Activated naive CD8-positive, alpha-beta T cell (primary cell): ENCODE results near the gene B4GALNT1.
"Not testable (repeated sequence)": the region's sequence is repeated elsewhere in the genome, so short reads cannot be mapped to it uniquely, and the experiment has no call there.

Experiments used
- H3K27ac Mint-ChIP-seq: one replicate; pipeline ENCODE4 v1.8.0; 2021; ENCODE audit warnings: mixed read lengths
- H3K27me3 Mint-ChIP-seq: one replicate; pipeline ENCODE4 v1.8.0; 2021; ENCODE audit warnings: mixed read lengths
- H3K36me3 Mint-ChIP-seq: one replicate; pipeline ENCODE4 v1.8.0; 2021; ENCODE audit warnings: mixed read lengths
- H3K4me1 Mint-ChIP-seq: one replicate; pipeline ENCODE4 v1.8.0; 2021; ENCODE audit warnings: low read depth, mixed read lengths
- H3K4me3 Mint-ChIP-seq: one replicate; pipeline ENCODE4 v1.8.0; 2021; ENCODE audit warnings: mild to moderate bottlenecking, mixed read lengths
- H3K9me3 Mint-ChIP-seq: one replicate; pipeline ENCODE4 v1.8.0; 2021; ENCODE audit warnings: low read depth, mixed read lengths

The B4GALNT1 gene

DNA sequence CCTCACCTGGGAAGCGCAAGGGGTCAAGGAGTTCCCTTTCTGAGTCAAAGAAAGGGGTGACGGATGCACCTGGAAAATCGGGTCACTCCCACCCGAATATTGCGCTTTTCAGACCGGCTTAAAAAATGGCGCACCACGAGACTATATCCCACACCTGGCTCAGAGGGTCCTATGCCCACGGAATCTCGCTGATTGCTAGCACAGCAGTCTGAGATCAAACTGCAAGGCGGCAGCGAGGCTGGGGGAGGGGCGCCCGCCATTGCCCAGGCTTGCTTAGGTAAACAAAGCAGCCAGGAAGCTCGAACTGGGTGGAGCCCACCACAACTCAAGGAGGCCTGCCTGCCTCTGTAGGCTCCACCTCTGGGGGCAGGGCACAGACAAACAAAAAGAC, 13.7 kb upstream of the B4GALNT1 start:
- not testable (repeated sequence) for H3K4me1 Mint-ChIP-seq, H3K36me3 Mint-ChIP-seq, H3K27ac Mint-ChIP-seq, H3K27me3 Mint-ChIP-seq, H3K9me3 Mint-ChIP-seq, H3K4me3 Mint-ChIP-seq

DNA sequence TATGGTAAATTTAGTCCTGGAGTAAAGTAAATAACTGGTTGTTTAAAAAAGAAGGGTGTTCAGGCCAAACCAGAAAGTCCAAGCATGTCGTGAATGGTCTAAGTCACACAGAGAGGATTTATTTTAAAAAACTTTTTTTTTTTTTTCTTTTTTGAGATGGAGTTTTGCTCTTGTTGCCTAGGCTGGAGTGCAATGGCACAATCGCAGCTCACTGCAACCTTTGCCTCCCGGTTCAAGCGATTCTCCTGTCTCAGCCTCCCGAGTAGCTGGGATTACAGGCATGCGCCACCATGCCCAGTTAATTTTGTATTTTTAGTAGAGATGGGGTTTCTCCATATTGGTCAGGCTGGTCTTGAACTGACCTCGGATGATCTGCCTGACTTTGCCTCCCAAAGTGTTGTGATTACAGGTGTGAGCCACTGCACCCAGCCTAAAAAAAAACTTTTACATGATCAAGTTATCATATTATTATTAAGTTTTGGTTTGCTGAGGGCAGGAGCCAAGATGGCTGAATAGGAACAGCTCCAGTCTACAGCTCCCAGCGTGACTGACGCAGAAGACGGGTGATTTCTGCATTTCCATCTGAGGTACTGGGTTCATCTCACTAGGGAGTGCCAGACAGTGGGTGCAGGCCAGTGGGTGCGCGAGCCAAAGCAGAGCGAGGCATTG, 13.1 kb upstream of the B4GALNT1 start:
- not testable (repeated sequence) for H3K4me3 Mint-ChIP-seq, H3K4me1 Mint-ChIP-seq, H3K27ac Mint-ChIP-seq, H3K27me3 Mint-ChIP-seq, H3K9me3 Mint-ChIP-seq, H3K36me3 Mint-ChIP-seq

DNA sequence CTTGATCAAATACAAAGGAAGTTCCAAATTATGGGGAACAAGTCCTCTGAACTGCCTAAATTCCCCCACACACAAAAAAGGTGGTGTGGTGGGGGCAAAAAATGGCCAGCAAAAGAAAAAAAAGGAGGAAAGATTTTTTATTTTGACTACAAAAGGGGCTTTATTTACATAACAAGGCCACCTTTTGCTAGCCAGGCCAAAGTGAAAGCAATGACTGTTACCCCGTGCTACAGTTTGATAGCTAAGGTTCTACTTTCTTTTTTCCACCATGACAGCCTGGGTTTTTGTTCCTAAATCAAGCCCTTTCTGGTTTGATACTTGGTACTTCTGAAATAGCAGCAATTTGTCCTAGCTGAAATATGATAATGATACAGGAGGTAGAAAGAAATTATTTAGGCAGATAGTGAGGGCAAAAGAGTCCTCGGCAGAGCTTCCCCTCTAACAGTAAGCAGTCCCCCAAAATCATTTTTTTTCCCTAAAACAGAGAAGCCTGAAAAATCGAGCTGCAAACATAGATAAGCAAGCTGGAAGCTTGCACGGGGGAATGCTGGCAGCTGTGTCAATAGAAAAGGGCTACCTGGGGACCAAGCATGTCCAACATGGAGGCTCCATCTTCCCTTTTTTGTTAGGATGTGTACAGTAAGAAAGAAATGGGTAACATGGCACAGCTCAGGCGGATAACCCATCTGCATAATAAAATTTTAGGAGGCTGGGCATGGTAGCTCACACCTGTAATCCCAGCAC, 8.9 kb upstream of the B4GALNT1 start:
- Mint-ChIP-seq H3K36me3 (no peaks in the 10 kb centered on the region), H3K4me3 (no peak overlapping the region)

DNA sequence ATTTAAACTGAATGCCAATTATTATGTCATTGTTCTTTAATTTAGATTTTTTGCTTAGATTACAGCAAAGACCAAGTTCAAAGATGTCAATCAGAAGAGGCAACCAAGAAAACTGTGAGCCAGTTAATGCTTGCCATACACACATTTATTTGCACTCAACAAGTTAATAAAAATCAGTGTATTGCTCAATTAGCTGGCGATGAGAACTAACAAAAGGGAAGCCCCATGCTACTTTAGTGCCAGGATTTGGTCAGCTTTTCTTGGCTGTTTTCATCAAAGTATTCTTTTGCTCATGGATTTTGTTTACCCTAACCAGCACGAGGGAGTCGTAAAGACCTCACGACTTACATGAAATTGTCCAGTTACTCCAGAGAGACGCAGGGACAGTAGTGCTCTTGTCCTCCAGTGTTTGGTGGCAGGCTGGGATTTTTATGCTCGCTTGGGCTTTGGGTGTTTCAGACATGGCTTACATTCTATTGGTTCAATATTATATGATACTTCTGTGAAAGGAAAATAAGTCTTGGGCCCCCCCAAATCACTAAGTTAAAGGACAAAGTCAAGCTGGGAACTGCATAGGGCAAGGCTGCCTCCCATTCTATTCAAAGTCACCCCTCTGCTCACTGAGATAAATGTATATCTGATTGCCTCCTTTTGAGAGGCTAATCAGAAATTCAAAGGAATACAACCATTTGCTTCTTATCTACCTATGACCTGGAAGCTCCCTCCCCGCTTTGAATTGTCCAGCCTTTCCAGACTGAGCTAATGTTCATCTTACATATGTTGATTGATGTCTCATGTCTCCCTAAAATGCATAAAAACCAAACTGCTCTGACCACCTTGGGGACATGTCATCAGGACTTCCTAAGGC, 7.4 kb upstream of the B4GALNT1 start:
- Mint-ChIP-seq H3K36me3 (no peaks in the 10 kb centered on the region), H3K27ac (no peak overlapping the region), H3K4me1 (no peaks in the 10 kb centered on the region), H3K27me3 (peaks cover 12% of the 10 kb centered on the region), H3K4me3 (no peak overlapping the region), H3K9me3 (no peaks in the 10 kb centered on the region)

More for the DNA sequence above, 8.9 kb upstream of the B4GALNT1 start:
- H3K4me1 Mint-ChIP-seq, result no peaks in the 10 kb centered on the region
- no peak overlapping the region for H3K27ac Mint-ChIP-seq
- peaks cover 12% of the 10 kb centered on the region for H3K27me3 Mint-ChIP-seq
- no peaks in the 10 kb centered on the region for H3K9me3 Mint-ChIP-seq

DNA sequence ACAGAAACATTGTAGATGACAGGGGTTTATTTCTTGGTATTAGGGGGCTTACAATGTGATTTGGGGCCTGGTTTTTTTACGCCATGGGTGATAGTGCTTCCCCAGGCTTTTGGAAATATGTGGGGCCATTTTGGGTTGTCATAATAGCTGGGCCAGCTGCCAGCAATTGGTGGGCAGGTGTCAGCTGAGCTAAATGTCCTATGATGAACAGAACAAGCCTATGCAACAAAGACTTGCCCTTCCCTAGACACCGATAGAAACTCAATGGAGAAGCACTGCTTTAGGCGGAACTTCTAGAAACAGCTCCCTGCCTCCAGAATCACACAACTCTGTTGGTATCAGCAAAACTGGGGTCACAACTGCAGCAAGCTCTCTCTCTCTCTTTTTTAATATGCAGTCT, 5.1 kb upstream of the B4GALNT1 start:
- no peaks in the 10 kb centered on the region for H3K36me3 Mint-ChIP-seq
- H3K4me3 Mint-ChIP-seq, result no peak overlapping the region
- peaks cover 19% of the 10 kb centered on the region for H3K27me3 Mint-ChIP-seq
- H3K27ac Mint-ChIP-seq, result no peak overlapping the region
- H3K4me1 Mint-ChIP-seq, result peaks cover 4% of the 10 kb centered on the region
- no peaks in the 10 kb centered on the region for H3K9me3 Mint-ChIP-seq

DNA sequence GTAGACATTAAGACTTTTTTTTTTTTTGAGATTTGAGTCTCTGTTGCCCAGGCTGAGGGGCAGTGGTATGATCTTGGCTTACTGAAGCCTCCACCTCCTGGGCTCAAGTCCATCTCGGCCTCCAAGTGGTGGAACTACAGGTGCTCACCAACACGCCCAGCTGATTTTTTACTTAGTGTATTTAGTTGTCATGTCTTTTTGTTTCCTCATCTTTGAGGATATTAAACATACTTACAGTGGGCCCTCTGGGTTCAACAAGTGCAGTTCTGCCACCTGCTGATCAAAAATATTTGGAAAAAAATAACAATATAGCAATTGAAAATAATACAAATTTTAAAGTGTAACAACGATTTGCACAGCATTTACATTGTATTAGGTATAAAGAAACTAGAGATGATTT, 4.4 kb upstream of the B4GALNT1 start:
- Mint-ChIP-seq H3K27ac (no peak overlapping the region), H3K9me3 (no peaks in the 10 kb centered on the region), H3K4me1 (peaks cover 4% of the 10 kb centered on the region), H3K4me3 (no peak overlapping the region), H3K36me3 (no peaks in the 10 kb centered on the region), H3K27me3 (peaks cover 19% of the 10 kb centered on the region)

DNA sequence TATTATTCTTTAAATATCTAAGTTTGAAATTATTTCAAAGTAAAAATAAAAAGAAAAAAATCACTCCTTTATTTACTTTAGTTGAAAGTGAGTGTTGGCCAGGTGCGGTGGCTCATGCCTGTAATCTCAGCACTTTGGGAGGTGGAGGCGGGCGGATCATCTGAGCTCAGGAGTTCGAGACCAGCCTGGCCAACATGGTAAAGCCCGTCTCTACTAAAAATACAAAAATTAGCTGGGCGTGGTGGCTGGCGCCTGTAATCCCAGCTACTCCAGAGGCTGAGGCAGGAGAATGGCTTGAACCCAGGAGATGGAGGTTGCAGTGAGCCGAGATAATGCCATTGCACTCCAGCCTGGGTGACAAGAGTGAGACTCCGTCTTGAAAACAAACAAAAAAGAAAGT, 3.7 kb upstream of the B4GALNT1 start:
- not testable (repeated sequence) for H3K4me1 Mint-ChIP-seq, H3K9me3 Mint-ChIP-seq, H3K36me3 Mint-ChIP-seq, H3K27ac Mint-ChIP-seq, H3K4me3 Mint-ChIP-seq
- H3K27me3 Mint-ChIP-seq, result peaks cover 19% of the 10 kb centered on the region

DNA sequence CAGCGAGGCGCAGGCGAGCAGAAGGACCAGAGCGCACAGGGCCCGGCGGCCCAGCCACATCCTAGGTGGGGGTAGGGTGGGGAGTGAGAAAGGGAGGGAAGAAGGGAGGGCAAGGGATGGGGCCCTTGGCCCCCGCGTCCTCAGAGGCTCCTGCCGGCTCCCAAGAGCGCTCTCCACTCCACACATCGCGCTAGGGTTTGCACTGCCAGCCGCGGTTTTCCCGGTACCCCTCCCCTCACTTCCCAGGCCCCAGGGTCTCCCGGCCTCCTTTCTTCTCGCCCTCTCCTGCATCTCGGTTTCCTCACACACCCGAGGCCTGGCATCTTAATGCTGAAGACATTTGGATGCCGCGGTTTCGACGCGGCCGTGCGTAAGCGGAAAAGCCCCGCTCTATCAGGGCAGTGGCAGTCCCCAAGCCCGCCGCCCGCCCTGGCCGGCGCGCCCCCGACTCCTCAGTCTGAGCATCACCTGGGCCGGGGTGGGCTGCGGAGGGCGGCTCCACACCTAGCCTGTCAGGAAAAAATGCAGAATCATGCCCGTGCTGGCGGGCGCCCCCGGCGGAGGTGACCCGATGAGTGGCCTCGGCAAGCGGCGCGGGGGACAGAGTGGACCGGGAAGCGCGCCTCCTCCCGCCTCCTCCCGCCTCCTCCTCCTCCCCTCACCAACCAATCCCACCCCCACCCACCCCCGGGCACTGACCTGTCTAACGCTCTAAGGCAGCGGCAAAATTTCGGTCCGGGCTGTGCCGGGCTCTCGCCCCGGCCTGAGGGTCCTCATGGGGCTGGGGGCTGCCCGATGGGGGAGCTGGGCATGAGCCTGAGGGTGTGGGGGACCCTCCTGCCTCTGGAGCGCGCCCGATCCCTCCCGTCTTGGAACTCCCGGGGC, 686 bp downstream of the B4GALNT1 start:
- Mint-ChIP-seq H3K36me3 (no peaks in the 10 kb centered on the region), H3K4me3 (peak overlapping the region; percentile 81), H3K27ac (no peak overlapping the region), H3K9me3 (no peaks in the 10 kb centered on the region), H3K27me3 (peaks cover 28% of the 10 kb centered on the region), H3K4me1 (peaks cover 13% of the 10 kb centered on the region)

DNA sequence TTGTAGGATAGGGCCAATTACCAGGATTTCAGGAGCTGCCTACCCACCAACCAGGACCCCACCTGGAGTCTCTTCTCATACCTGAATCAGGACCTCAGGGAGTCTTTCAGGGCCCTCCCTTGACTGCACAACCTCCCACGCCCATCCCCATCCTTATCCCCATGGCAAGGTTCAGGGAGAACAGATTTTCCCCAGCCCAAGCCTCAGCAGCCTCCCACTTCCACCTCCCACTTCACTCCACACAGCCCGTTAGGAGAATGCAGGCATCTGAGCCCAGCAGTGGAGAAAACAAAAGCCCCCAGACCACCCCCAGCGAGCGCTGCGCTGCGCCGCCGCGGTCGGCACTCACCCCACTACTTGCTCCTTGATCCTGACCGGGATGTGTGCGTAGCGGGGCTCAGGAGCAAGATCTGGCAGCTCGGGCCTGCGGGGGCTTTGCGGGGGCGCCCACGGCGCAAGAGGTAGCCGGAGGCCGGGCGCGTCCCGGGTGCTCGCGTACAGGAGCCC, 1.4 kb downstream of the B4GALNT1 start:
- Mint-ChIP-seq H3K4me1 (peaks cover 16% of the 10 kb centered on the region), H3K4me3 (peak overlapping the region; percentile 18), H3K36me3 (no peaks in the 10 kb centered on the region), H3K9me3 (no peaks in the 10 kb centered on the region), H3K27me3 (peaks cover 33% of the 10 kb centered on the region), H3K27ac (no peak overlapping the region)

DNA sequence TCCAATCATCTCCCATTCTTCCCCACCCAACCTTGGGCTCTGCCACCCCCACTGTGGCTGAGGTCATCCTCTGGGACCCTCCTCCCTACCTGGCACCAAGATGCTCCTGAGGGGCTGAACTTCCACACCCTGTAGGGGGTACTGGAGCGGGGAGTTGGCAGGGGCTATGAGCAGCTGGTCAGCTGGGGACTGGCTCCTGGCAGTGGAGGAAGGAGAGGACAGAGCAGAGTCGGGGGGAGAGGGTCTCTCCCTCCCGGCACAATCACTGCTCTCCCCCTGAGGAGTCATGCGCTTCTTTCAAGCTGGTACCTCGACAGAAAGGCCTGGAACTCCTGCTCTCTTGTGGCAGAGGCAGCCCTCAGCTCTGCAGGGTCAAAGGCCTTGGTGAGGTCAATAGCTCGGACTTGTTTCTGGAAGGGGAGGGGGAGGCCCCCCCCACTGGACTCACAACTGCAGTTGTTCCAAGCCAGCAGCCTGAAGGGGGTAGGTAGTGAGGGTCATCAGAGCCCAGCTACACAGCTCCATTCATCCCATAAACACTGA, 2.0 kb downstream of the B4GALNT1 start:
- no peaks in the 10 kb centered on the region for H3K36me3 Mint-ChIP-seq
- H3K27ac Mint-ChIP-seq, result no peak overlapping the region
- H3K4me1 Mint-ChIP-seq, result peaks cover 19% of the 10 kb centered on the region
- H3K9me3 Mint-ChIP-seq, result no peaks in the 10 kb centered on the region
- no peak overlapping the region for H3K4me3 Mint-ChIP-seq
- H3K27me3 Mint-ChIP-seq, result peaks cover 40% of the 10 kb centered on the region

DNA sequence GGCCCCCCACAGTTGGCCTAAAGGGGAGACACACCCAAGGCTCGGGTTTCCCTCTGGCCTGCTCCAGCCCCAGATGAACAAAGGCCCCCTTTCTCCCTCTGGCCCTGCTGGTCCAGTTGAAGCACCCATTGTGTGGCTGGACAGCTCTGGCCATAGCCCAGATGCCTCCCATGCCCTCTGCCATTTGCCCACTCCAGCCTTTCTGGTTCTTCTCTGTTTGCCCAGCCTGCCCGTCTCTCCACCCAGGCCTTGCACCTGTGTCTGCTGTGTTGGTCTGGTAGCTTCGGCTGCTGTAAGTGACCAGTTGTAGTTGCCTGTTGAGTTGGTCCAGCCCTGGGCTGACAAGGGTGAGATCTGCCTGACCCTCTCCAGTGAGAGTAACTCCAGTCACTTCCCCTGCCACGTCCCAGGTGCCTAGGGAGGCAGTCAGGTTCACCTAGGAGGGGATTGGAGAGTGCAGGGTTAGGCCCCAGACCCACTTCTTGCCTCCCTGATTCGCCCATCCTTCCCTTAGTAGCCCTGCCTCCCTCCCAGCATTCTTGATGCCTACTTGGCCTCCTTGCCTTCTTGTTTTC, 3.0 kb downstream of the B4GALNT1 start:
- H3K4me3 Mint-ChIP-seq, result no peak overlapping the region
- no peaks in the 10 kb centered on the region for H3K36me3 Mint-ChIP-seq
- peaks cover 19% of the 10 kb centered on the region for H3K4me1 Mint-ChIP-seq
- H3K9me3 Mint-ChIP-seq, result no peaks in the 10 kb centered on the region
- H3K27ac Mint-ChIP-seq, result no peak overlapping the region
- H3K27me3 Mint-ChIP-seq, result peaks cover 48% of the 10 kb centered on the region

DNA sequence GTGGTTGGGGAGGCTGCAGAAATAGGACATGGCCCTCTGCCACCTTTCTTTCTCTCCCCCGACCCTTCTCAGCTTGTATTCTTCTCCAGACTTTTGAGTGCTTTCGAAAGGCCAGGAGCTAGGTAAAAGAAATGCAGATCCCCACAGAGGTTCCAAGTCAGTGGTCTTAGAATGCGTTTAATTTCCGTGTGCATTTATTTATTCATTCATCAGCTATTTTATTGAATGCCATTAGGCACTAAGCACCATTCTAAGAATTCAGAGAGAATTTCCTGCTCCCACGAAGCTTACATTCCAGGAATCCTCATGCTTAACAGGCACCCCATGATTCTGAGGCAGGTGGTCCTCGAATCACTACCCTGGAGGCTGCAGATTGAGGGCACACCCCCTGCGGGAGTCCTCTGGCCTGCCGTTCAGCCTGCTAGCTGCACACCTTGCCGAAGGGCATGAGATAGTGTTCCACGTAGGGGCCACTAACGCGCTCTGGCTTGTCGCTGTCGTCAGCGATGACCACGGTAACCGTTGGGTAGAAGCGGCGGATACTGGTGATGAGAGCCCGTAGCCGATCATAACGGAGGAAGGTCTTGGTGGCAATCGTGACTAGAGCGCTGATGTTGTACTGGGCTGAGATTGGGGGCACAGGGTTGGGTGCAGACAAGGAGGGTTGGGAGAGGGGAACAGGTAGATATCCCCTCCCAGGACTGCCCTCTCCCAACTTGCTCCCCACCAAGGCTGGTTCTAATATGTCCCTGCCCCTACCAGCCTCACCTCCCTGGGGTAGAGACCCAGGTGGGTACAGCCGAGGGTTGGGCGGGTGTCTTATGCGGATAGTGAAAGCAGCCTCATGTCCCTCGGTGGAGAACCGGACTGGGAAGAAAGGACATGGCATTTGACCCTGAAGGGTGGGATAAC, 4.5 kb downstream of the B4GALNT1 start:
- Mint-ChIP-seq H3K9me3 (no peaks in the 10 kb centered on the region), H3K4me1 (peaks cover 18% of the 10 kb centered on the region), H3K36me3 (no peaks in the 10 kb centered on the region), H3K27ac (no peak overlapping the region), H3K27me3 (peaks cover 53% of the 10 kb centered on the region), H3K4me3 (peak overlapping the region; percentile 46)
